HL-60/S4 treated with retinoic acid at 250 ng/mL for 4 days and 3 days (cell line): ENCODE data around the gene PRAMEF11.
"Not testable (repeated sequence)": the region's sequence is repeated elsewhere in the genome, so short reads cannot be mapped to it uniquely, and the experiment has no call there.

ENCODE experiments used
- in situ Hi-C: fragments of 300-500 bp; cut with MboI; formaldehyde crosslinking; loops from 2 replicates; pipeline ENCODE4 v1.7.0; 2022; ENCODE audit warnings: low sequenced_read_pairs

Gene PRAMEF11

DNA sequence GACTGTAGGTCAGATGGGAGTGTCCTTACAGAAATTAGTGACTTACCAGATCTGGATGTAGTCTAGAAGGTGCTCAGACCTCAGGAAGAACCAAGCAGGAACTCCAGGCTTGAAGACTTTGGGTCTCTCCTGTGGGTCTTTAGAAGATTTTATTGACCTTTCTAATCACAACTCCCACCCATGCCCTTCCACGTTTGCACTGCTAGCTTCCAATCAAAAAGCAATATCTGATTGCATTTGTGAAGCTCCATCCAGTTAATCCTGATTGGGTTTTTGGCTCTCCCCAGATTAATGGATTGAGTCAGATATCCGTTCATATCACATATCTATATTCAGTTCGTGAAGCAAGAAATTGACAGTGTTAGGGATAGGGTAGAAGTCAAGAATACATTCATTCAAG lies at the start of gene PRAMEF11:
Gene PRAMEF11 (minus strand): TSS at position 101 of the 400 bp plus-strand sequence. CDS start 2,621 bp downstream, outside the sequence.
- in situ Hi-C loops: not testable (repeated sequence)

DNA sequence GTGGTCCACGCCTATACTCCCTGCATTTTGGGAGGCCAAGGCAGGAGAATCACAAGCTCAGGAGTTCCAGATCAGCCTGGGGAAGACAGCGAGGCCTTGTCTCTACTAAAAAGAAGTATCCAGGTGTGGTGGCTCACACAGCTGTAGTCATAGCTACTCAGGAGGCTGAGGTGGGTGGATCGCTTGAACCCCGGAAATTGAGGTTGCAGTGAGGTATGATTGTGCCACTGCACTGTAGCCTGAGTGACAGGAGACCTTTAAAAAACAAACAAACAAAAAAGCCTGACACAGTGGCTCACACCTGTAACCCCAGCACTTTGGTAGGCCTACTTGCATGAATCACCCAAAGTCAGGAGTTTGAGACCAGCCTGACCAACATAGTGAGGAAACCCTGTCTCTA lies 47.2 kb upstream of the PRAMEF11 start:
- in situ Hi-C loops: not testable (repeated sequence)

GRCh38 chr1:12863131-12863880 lies 32.1 kb upstream of the PRAMEF11 start:
- in situ Hi-C loops: not testable (repeated sequence)

DNA sequence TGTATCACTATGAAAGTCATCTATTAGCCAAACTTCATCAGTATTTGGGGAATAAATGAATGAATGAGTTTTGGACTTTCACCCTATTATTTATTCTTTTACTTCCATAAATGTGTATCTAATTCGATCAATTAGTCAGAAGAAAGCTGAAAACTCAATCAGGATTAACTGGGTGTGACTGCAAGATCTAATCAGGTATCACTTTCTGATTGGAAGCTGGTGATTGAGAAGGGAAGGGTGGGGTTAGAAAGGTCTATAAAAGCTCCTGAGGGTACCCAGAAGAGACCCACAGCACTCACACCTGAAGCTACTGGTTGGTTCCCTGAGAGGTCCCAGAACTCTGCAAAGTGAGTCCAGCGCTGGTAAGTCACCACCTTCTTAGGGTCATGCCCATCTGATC lies 25.6 kb upstream of the PRAMEF11 start, which contains the start of gene PRAMEF2:
Gene PRAMEF2 (plus strand): TSS at position 301 of the 400 bp plus-strand sequence. CDS start 1,924 bp downstream, outside the sequence.
- in situ Hi-C loops: not testable (repeated sequence)

DNA sequence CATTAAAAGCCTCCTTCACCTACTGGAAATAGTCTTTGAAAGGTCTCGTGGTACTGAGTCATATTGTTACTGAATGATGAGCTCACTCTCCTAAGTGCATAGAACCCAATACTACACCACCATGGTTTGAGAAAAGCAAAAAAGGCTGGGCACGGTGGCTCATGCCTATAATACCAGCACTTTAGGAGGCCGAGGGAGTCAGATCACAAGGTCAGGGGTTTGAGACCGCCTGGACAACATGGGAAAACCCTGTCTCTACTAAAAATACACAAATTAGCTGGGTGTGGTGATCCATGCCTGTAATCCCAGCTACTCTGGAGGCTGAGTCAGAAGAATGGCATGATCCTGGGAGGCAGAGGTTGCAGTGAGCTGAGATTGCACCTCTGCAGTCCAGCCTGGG lies 20.6 kb upstream of the PRAMEF11 start:
- in situ Hi-C loops: no loop called here

DNA sequence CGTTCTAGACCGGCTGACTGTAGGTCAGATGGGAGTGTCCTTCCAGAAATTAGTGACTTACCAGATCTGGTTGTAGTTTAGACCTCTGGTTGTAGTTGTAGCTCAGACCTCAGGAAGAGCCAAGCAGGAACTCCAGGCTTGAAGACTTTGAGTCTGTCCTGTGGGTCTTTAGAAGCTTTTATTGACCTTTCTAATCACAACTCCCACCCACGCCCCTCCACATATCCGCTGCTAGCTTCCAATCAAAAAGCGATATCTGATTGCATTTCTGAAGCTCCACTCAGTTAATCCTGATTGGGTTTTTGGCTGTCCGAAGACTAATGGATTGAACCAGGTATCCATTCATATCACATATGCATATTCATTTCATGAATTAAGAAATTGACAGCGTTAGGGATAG lies 17.4 kb upstream of the PRAMEF11 start, which contains the start of gene HNRNPCL1:
Gene HNRNPCL1 (minus strand): TSS at position 101 of the 400 bp plus-strand sequence. CDS start 431 bp downstream, outside the sequence.
- in situ Hi-C loops: not testable (repeated sequence)

DNA sequence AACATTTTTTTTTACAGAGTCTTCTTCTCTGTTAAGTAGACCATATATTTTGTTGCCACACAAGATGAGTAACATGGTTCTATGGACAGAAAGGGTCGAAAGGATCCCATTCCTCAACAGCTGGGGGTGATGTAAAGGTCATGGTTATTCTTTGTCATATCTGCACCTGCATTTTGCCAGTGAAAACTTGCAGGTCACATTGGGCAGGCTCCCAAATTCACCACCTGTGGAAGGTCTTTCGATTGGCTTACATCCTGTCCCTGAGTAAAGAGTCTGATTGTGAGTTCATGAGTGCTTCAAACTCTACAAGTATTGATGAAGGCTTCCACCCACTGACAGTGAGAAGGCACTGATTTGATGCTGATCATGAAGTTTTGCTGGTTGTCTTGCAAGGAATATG lies 2.0 kb upstream of the PRAMEF11 start:
- in situ Hi-C loops: not testable (repeated sequence)

- in situ Hi-C loops: not testable (repeated sequence)
These were observed 12.1 kb downstream of the PRAMEF11 start for GRCh38 chr1:12819061-12819460.

DNA sequence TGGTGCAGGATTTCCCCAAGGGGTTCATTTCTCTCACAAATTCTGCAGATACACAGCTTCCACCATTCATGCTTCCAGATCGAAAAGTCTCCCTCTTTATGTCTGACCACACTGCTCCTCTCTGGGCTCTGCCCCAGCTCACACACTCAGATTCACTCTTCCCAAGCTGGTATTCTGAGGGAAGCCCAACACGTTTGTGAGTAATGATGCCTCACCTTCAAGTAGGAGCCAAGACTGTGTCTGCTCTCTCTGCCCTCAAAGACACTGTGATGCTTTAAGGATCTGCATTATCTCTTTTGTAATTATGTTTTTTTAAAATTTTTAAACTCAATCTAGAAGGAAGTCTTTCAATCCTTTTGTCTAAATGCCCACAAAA lies 19.8 kb downstream of the PRAMEF11 start:
- in situ Hi-C loops: no loop called here

DNA sequence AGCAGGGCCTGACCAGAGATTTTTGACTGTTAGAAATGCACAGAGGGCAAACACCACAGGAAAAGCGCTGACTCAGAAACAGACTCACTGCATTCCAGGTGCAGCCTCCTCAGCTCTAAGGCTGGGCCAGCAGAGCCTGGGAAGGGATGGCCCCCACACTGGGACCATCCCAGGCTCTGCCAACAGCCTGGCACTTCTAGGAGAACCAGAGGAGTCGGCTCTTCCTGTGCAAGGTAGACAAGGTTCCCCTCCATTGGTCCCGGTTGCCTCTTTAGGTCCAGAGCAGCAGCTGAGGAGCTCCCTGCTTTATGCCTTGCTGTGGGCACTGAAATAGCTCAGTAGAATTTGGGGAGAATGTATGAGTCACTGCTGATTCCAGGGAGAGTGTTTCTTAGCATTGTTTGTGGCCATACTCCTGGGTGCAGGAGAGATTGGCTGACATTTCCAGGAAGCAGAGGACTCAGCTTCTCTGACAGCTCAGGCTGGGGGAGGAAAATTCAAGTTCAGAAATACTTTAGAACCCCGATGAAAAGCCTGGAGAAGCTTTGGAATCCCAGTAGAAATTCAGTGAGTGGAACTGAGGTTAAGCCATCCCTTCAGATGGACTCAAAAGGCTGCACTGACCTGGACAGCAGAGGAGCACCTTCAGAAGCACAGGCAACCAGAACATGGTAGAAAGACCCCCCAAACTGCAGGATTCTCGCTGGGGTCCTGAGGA lies 20.4 kb downstream of the PRAMEF11 start:
- in situ Hi-C loops: no loop called here

GRCh38 chr1:12809933-12810332 lies 21.3 kb downstream of the PRAMEF11 start:
- in situ Hi-C loops: no loop called here

- in situ Hi-C loops: no loop called here
These were observed 31.5 kb downstream of the PRAMEF11 start for GRCh38 chr1:12799730-12800129.

- in situ Hi-C loops: no loop called here
These were observed 32.3 kb downstream of the PRAMEF11 start for GRCh38 chr1:12798911-12799310.

DNA sequence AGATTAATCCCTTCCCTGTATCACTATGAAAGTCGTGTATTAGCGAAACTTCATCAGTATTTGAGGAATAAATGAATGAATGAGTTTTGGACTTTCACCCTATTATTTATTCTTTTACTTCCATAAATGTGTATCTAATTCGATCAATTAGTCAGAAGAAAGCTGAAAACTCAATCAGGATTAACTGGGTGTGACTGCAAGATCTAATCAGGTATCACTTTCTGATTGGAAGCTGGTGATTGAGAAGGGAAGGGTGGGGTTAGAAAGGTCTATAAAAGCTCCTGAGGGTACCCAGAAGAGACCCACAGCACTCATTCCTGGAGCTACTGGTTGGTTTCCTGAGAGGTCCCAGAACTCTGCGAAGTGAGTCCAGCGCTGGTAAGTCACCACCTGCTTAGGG lies 40.1 kb downstream of the PRAMEF11 start, which contains the start of gene PRAMEF1:
Gene PRAMEF1 (plus strand): TSS at position 301 of the 400 bp plus-strand sequence. CDS start 1,831 bp downstream, outside the sequence.
- in situ Hi-C loops: not testable (repeated sequence)

GRCh38 chr1:12784729-12785128 lies 46.5 kb downstream of the PRAMEF11 start:
- in situ Hi-C loops: not testable (repeated sequence)

- in situ Hi-C loops: not testable (repeated sequence)
These were observed 47.4 kb downstream of the PRAMEF11 start for GRCh38 chr1:12783783-12784182.

GRCh38 chr1:12781488-12781887 lies 49.7 kb downstream of the PRAMEF11 start:
- in situ Hi-C loops: not testable (repeated sequence)

DNA sequence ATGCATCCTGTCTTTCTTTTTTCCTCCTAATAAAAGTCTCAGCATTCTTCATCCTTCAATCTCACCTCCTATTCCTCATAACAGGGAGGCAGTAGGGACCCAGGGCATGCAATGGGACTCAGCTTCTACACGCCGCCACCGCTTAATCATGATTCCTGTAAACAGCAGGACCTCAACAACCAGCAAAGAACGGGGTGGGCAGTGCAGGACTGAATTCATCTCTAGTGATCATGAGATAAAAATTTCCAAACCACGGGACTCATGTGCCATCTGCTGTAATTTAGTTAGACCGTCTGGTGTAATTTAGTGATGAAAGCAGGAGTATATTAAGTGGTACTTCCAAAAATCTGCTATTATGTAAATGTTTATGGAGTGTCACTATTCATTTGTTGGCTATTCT lies 52.3 kb downstream of the PRAMEF11 start:
- in situ Hi-C loops: no loop called here

- in situ Hi-C loops: no loop called here
These were observed 53.1 kb downstream of the PRAMEF11 start for GRCh38 chr1:12778061-12778460.

GRCh38 chr1:12776801-12777557 lies 54.2 kb downstream of the PRAMEF11 start:
- in situ Hi-C loops: no loop called here

DNA sequence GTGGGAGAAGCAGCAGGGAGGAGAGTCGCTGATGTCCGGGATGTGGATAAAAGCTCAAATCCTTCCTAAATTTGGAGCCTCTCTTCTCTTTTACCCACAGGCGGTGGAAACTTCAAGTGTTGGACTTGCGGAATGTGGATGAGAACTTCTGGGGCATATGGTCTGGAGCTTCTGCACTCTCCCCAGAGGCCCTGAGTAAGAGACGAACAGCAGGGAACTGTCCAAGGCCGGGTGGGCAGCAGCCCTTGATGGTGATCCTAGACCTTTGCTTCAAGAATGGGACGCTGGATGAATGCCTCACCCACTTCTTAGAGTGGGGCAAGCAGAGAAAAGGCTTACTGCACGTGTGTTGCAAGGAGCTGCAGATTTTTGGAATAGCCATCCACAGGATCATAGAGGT lies 55.8 kb downstream of the PRAMEF11 start:
- in situ Hi-C loops: no loop called here
